GM18951 (cell line): ENCODE data around the gene DENND4A.
A peak's percentile ranks its signal among the peaks of the same experiment; 100 is the strongest.

ENCODE experiments used
- POLR2A ChIP-seq: IDR thresholded peaks from 4 replicates; pipeline ENCODE4 v1.6.1; 2011; ENCODE audit warnings: mild to moderate bottlenecking; ENCODE audit not compliant: insufficient read length, insufficient read depth; ENCODE audit errors: extremely low read depth
- in situ Hi-C: fragments of 300-500 bp; cut with MboI; formaldehyde crosslinking; loops from one replicate; pipeline ENCODE4 v1.12.0; 2022; ENCODE audit warnings: low sequenced_read_pairs, mixed read lengths, inconsistent platforms; ENCODE audit not compliant: unreplicated experiment

The DENND4A gene

DNA sequence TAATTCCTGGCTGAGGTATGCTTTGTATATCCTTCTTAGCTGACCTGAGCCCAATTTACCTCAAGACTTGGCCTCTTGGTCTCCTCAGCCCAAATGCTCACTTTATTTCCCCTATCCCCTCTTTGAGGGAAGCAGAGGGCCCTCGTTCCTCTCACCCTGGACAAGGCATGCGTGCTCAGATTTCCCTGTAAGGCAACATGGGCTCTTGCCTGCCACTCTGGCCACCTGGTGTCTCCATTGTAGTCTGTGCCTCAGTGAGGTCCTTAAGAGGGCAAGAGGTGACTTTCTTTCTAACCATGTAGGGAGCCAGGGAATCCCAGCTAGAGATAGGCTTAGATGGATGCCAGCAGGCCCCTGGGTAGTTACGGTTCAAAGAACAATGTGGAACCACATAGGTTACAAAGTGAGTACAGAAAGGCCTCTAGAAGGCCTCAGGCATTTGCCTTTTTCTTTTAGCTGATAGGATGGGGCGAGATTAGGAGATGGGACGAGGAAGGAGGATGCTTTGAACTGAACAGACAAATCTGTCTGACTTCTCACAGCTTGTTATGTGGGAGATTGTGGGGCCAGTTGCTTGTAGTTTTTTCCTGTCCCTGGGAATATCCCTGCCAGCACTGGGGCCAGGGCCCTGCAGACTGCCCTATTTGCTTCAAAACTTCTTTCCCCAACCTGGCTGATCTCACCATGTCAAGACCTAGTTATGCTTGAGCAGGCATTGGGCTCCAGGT is 180.0 kb downstream of the DENND4A start:
- in situ Hi-C loops, result no loop called here
- no peak for TF ChIP-seq POLR2A

DNA sequence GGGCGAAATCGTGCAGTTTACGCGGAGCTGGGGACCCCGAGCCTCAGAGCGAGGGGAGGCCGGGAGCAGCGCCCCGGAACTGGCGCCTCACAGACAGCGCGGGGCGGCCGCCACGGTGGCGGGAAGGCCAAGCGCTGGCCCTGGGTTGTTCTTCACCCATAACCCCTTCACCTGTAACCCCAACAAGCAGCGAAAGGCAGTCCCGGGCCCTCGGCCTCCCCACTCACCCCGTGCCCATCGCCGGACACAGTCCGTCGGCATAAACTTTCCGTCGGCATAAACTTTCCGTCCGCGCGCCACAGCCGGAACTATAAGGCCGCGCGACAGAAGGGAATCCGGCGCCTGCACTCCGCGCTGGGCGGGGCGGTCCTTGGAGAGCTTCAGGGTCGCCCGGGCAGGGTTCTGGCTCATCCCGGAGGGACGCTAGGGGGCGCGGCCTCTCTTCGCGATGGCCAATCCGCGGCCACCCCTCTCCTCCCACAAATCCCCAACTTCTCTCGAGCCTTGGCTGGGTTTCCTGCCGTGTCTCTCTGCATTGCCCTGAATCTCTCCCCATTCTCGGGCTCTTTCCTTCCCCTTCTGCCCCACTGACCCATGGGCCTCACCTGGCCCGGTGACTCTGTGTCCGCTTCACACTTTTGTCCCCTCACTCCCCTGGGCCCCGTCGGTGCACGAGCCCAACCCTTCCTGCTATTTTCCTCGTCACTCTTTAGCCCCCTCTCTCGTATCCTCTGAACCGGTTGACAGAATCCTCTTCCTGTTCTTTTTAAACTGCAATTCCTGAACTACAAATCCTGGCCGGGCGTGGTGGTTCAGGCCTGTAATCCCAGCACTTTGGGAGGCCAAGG is 181.0 kb downstream of the DENND4A start, which contains the start of gene INTS14:
INTS14 (minus strand) TSS at position 261 of the 848 bp plus-strand sequence. CDS start 3,751 bp downstream, outside the sequence.
- in situ Hi-C loops, result no loop called here
- TF ChIP-seq POLR2A, result peak; percentile 91
